22Rv1 (cell line): Measurements from ENCODE around the gene ABI3BP.

Source experiments
- H3K27ac ChIP-seq: fragments of 450-650 bp; 2 replicates; pipeline ENCODE4 v1.5.1; 2017
- CTCF ChIP-seq: fragments of 450-650 bp; IDR thresholded peaks from 2 replicates; pipeline ENCODE4 v1.5.1; 2017; ENCODE audit warnings: mild to moderate bottlenecking
- ZFX ChIP-seq: fragments of 450-650 bp; IDR thresholded peaks from 2 replicates; pipeline ENCODE4 v1.6.1; 2017; ENCODE audit warnings: antibody characterized with exemption, borderline replicate concordance

The ABI3BP gene

GRCh38 chr3:100740207-100740606, 253.0 kb downstream of the ABI3BP start:
- no peak for TF ChIP-seq CTCF
- no peak for TF ChIP-seq ZFX
- H3K27ac ChIP-seq, result no peak overlapping the region

GRCh38 chr3:100737334-100737733, 255.9 kb downstream of the ABI3BP start:
- no peak overlapping the region for H3K27ac ChIP-seq
- TF ChIP-seq CTCF, result peak; percentile 60
- no peak for TF ChIP-seq ZFX

- TF ChIP-seq CTCF (no peak), ZFX (no peak)
- no peak overlapping the region for H3K27ac ChIP-seq
Measured at GRCh38 chr3:100732435-100732834, 260.8 kb downstream of the ABI3BP start.

- TF ChIP-seq CTCF (no peak), ZFX (no peak)
Measured at GRCh38 chr3:100730524-100730923, 262.7 kb downstream of the ABI3BP start.

DNA sequence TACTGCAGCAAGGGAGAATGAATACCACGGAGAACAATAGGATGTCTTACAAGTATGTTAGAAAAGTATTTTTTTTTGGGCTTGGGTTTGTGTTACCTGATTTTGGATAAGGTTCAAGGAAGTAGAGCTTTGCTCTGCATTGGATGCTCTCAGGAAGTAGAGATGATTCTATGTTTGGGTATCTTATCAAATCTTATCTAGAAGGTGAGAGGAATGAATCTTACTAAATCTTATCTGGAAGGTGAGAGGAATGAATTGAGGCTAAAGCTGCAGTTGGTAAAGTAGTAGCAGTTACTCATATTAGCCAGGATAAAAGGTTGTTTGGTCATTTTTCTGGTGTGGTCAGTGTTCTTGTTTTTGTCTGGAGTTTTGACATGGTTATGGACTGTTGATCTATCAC, 266.5 kb downstream of the ABI3BP start:
- TF ChIP-seq CTCF (no peak), ZFX (no peak)
- peak overlapping the region; percentile 1; the same call in 1 of the 2 replicates for H3K27ac ChIP-seq

More at GRCh38 chr3:100730524-100730923, 262.7 kb downstream of the ABI3BP start:
- H3K27ac ChIP-seq, result no peak overlapping the region

- no peak for TF ChIP-seq ZFX
- TF ChIP-seq CTCF, result no peak
- H3K27ac ChIP-seq, result peak overlapping the region; percentile 1; the same call in 1 of the 2 replicates
Measured at GRCh38 chr3:100725935-100726513, 267.2 kb downstream of the ABI3BP start.

- TF ChIP-seq CTCF (no peak), ZFX (no peak)
- no peak overlapping the region for H3K27ac ChIP-seq
Measured at GRCh38 chr3:100720426-100720825, 272.8 kb downstream of the ABI3BP start.
